Rectal smooth muscle tissue (tissue), 1 donor: ENCODE results near the gene HSPA14.

Source experiments
- H3K27ac ChIP-seq: one replicate; pipeline ENCODE4 v1.7.0; 2013; ENCODE audit warnings: low read depth, low read length, inconsistent platforms
- H3K27me3 ChIP-seq: one replicate; pipeline ENCODE4 v1.7.0; 2013; ENCODE audit warnings: low read length; ENCODE audit not compliant: control insufficient read depth, insufficient read depth
- H3K36me3 ChIP-seq: one replicate; pipeline ENCODE4 v1.7.0; 2013; ENCODE audit warnings: low read length; ENCODE audit not compliant: control insufficient read depth, insufficient read depth
- H3K4me1 ChIP-seq: one replicate; pipeline ENCODE4 v1.7.0; 2013; ENCODE audit warnings: low read length; ENCODE audit not compliant: control insufficient read depth, insufficient read depth
- H3K4me3 ChIP-seq: one replicate; pipeline ENCODE4 v1.7.0; 2013; ENCODE audit warnings: low read length
- H3K9ac ChIP-seq: one replicate; pipeline ENCODE4 v1.7.0; 2013; ENCODE audit warnings: low read length

HSPA14 gene

GRCh38 chr10:14909101-14909500 is 71.0 kb downstream of the HSPA14 start:
- H3K36me3 ChIP-seq, result peaks cover 10% of the 10 kb centered on the region

GRCh38 chr10:14910953-14911352 is 72.8 kb downstream of the HSPA14 start:
- Histone ChIP-seq H3K36me3 (peaks cover 10% of the 10 kb centered on the region), H3K4me3 (no peak overlapping the region), H3K27ac (no peak overlapping the region), H3K27me3 (no peaks in the 10 kb centered on the region), H3K9ac (no peak overlapping the region), H3K4me1 (no peaks in the 10 kb centered on the region)

More at GRCh38 chr10:14909101-14909500, 71.0 kb downstream of the HSPA14 start:
- Histone ChIP-seq H3K4me3 (no peak overlapping the region), H3K4me1 (no peaks in the 10 kb centered on the region), H3K27ac (no peak overlapping the region), H3K9ac (no peak overlapping the region), H3K27me3 (no peaks in the 10 kb centered on the region)

GRCh38 chr10:14911801-14912200 is 73.7 kb downstream of the HSPA14 start:
- H3K27ac ChIP-seq, result no peak overlapping the region
- no peak overlapping the region for H3K4me3 ChIP-seq
- no peaks in the 10 kb centered on the region for H3K27me3 ChIP-seq
- H3K4me1 ChIP-seq, result no peaks in the 10 kb centered on the region
- H3K9ac ChIP-seq, result no peak overlapping the region
- H3K36me3 ChIP-seq, result peaks cover 13% of the 10 kb centered on the region

DNA sequence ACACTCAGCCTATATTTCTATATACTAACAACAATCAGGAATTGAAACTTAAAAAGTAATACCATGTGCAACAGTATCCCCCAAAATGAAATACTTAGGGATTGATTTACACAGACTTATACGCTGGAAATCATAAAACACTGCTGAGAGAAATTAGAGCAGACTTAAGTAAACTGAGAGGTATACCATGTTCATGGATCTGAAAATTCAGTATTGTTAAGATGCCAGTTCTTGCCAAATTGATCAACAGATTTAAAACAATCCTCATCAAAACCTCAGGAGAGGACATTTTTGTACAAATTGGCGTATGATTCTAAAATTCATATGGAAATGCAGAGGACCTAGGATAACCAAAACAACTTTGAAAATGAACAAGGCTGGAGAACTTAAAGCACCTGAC is 78.5 kb downstream of the HSPA14 start:
- Histone ChIP-seq H3K27me3 (no peaks in the 10 kb centered on the region), H3K27ac (no peak overlapping the region), H3K9ac (no peak overlapping the region), H3K4me3 (no peak overlapping the region), H3K36me3 (peaks cover 29% of the 10 kb centered on the region), H3K4me1 (no peaks in the 10 kb centered on the region)

GRCh38 chr10:14917827-14918226 is 79.7 kb downstream of the HSPA14 start:
- Histone ChIP-seq H3K4me1 (no peaks in the 10 kb centered on the region), H3K9ac (no peak overlapping the region), H3K36me3 (peaks cover 39% of the 10 kb centered on the region), H3K4me3 (no peak overlapping the region), H3K27me3 (no peaks in the 10 kb centered on the region), H3K27ac (no peak overlapping the region)

DNA sequence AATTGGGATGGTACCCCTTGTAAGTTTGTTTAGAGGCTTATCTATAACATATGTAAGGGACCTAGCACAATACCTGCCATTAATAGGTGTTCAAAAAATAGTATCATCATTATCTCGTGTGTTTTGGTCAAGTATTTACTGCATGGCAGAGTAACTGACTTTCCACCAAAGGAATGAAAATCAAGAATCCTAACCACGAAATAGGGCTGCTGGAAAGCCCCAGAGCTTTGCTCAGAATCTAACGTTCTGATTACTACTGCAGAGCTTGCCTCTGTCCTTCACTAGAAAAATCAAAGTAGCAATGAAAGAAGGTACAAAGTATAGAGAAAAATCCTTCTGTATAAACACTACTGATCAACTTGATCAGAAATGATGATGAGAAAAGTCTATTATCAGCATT is 80.9 kb downstream of the HSPA14 start:
- Histone ChIP-seq H3K4me3 (no peak overlapping the region), H3K27me3 (no peaks in the 10 kb centered on the region), H3K27ac (no peak overlapping the region), H3K36me3 (peaks cover 42% of the 10 kb centered on the region), H3K4me1 (no peaks in the 10 kb centered on the region), H3K9ac (no peak overlapping the region)
